Frontal cortex (tissue), 4 donors: ENCODE measurements around the gene FOXP1. TPM values are rescaled to one million over a fixed set of nuclear protein-coding genes. Genes with fewer than 3 reads are reported as not detected.
A peak's percentile ranks its signal among the peaks of the same experiment; 100 is the strongest.

ENCODE experiments used
- DNase-seq, 2 donors: peaks; one replicate each; pipeline ENCODE4 v3.0.0; 2012; ENCODE audit warnings: low spot score in 2 of 2
- FAIRE-seq: peaks from 2 replicates; lab custom pipeline; 2012; peaks lifted over from hg19 to GRCh38; lab: Jason Lieb, UNC
- total RNA-seq: library from RNA; depleted of rRNA; stranded (reverse); fragments of >200 nt; gene quantifications from one replicate; pipeline ENCODE4 v1.2.3, GENCODE V29; 2014
- donor health status: control.
- donor health status: control.
- donor health status: control.

FOXP1 gene
- total RNA-seq, 1 donor from 2014 or later = 118 TPM

DNA sequence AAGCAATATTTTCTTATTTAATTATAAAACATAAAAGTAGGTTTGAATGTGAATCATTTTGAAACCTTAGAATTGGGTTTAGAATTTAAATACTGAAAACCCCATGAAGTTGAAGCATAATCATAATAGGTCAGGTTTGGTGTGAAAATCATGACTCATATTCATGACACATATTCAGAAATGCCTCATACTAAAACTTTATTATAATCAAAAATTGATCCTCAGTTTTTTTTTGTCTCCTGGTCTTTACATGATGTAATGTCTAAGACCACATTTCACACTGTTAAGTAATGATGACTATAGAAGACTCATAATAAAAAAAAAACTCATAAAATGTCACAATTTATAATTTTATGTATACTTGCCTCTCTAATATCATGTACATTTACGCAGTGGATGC, 190.4 kb downstream of the FOXP1 start:
- FAIRE-seq (peak; percentile 8), DNase-seq (no peak)

- no peak for FAIRE-seq
- no peak for DNase-seq
Observed at GRCh38 chr3:71392251-71392650, 191.3 kb downstream of the FOXP1 start.

DNA sequence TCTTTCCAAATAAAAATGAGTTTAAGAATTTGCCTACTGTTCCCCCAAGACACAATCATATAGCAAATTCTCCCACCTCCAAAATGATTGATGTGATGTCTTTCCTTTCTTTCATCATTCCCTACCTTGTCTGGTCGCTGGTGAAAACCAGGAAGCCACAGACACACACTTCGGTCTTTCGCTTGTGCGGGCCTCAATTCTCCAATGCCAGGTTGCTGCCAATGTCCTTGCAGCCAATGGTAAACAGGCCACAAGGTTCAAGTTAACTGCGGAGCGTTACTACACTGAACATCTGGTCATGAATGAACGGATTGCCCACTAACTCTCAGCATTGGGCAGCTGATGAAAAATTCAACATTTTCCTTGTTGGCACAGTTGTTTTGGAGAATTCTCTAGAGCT, 192.2 kb downstream of the FOXP1 start:
- FAIRE-seq (no peak), DNase-seq (no peak)

DNA sequence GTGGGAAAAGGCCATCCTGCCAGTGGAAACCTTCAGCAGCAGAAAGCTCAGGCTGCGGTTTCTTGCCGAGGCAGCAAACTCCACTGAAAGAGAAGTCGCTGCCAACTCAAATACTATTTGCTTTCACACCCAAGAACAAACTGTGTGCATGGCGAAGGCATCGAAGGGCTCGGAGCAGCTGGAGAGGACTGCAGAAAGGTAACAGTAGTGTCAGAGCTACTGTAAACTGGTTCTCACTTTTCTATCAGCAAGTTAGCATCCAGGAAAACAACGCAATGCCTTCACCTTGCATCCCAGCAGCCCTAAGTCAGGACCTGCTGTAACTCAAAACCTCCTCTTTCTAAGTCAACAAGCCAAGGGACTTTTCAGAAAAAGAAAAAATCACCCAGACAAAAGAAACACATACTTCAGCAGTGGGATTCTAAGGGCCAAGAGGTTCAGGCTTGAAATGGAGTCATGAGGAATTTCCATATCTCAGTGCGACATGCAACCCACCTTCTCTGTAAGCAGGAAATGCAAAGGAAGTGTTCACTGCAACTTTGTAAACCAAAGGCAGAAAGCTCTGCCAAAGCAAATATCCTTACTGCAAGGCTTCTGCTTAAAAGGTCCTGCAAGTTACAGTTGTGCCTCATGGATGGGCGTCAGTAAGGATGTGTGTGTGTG, 193.5 kb downstream of the FOXP1 start:
- DNase-seq = no peak
- FAIRE-seq = no peak

DNA sequence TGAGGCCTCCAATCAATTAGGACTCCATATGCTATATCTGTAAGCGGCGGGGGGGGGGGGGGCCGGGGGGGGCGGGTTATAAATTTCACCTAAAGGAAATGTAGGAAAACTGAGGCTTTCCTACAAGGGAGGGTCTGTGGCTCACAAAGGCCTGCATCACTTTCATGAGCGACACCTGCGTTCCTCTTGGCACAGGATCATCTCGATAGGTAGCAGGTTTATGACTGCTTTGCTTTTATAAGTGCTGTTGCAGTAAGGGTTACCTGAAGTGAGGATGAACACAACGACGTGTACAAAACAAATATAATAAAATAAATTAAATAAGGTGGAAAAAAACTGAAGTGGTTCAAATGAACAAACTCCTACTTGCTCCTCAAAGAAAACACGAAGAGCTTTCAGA, 194.3 kb downstream of the FOXP1 start:
- FAIRE-seq = no peak
- no peak for DNase-seq

GRCh38 chr3:71388535-71389120, 194.9 kb downstream of the FOXP1 start:
- DNase-seq = no peak
- FAIRE-seq = no peak

GRCh38 chr3:71387586-71387985, 195.9 kb downstream of the FOXP1 start:
- FAIRE-seq = no peak
- no peak for DNase-seq

DNA sequence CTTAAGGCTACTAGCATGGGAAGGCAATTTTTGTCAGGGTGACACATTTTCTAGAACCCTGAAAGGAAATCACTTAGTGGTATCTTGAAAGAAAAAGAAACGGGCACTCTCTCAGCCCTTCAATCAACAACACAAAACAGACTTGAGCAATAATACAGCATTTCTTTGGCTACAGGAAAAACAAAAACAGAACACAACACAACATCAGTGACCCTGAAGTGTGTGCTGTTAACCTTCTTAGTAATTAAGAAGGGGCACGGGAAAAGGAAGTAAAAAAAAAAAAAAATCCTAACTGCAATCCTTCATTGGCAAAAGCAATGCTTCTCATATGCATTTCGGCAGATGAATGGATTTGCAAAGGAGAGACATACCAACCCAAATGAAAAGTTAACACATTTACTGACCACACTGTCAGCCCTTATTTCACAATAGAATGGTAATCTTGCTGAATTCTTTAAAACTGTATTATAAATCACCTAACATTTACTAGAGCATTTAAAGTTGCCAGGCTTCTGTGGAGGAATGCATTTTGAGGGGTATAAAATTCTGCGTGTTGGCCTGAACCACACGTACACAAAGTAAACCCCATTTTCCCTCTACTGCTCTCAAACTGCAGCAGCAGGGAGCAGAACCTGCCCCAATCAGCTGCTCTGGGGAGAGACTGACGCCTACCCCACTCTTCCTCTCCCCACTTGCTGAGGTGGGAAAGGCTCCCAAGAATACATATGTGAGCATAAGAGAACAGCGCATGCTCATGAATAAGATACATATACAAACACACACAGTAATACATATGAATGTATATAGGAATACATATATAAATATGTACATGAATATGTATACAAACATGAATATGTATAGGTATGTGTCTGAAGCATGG, 198.5 kb downstream of the FOXP1 start:
- DNase-seq (no peak), FAIRE-seq (no peak)

- no peak for FAIRE-seq
- DNase-seq = no peak
Observed at GRCh38 chr3:71384388-71384787, 199.1 kb downstream of the FOXP1 start.

DNA sequence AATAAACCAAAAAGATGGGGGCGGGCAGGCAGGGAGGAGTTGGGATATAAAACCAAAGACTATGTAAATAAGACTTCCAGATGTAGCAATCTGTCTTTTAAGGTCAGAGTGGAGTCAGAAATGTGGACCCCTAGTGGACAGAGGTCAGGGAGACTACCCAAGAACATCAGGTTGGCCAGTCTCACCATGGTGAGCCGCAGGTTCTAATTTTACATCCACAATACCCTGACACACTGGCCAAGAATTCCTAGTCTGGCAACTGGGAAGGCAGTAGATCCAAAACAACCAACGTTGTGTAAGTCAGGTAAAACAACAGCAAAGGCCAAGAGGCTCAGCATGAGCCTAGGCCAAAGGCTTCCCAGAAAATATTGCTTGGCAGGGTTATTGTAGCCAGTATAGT, 203.4 kb downstream of the FOXP1 start:
- FAIRE-seq = no peak

DNA sequence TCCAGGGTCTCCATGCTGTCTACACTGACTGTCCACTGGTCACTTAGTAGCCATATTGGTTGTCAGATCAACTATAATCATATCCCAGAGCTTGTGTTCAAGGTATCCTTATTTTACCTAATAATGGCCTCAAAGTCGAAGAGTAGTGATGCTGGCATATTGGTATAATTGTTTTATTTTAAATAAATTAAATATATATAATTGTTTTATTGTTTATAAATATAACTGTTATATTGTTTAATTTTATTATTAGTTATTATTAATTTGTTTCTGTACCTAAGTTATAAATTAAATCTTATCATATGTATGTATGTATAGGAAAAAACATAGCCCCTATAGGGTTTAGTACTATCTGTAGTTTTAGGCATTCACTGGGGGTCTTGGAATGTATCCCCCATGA, 205.0 kb downstream of the FOXP1 start:
- FAIRE-seq = peak; percentile 43
- no peak for DNase-seq

More for the DNA sequence above, 203.4 kb downstream of the FOXP1 start:
- no peak for DNase-seq

- FAIRE-seq (no peak), DNase-seq (no peak)
Observed at GRCh38 chr3:71376911-71377310, 206.6 kb downstream of the FOXP1 start.

- no peak for FAIRE-seq
- no peak for DNase-seq
Observed at GRCh38 chr3:71376503-71376902, 207.0 kb downstream of the FOXP1 start.

- no peak for DNase-seq
- no peak for FAIRE-seq
Observed at GRCh38 chr3:71374582-71374981, 208.9 kb downstream of the FOXP1 start.

- FAIRE-seq = no peak
- DNase-seq = no peak
Observed at GRCh38 chr3:71372911-71373637, 210.5 kb downstream of the FOXP1 start.

GRCh38 chr3:71372241-71372768, 211.2 kb downstream of the FOXP1 start:
- no peak for DNase-seq
- FAIRE-seq = no peak

DNA sequence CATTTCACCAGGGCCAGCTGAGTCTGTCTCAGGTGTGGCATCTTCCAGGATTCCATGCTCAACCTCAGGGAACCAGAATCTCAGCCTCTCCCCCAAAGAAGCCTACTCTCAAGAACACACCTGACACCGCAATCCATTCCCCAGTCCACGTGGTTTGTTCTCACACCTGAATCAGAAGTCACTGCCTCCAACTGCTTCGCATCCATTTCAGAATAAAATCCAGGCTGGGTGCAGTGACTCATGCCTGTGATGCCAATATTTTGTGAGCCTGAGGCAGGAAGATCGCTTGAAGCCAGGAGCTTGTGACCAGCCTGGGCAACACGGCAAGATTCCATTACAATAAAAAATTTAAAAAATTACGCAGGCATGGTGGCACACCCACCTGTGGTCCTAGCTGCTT, 212.2 kb downstream of the FOXP1 start:
- FAIRE-seq (no peak), DNase-seq (no peak)

DNA sequence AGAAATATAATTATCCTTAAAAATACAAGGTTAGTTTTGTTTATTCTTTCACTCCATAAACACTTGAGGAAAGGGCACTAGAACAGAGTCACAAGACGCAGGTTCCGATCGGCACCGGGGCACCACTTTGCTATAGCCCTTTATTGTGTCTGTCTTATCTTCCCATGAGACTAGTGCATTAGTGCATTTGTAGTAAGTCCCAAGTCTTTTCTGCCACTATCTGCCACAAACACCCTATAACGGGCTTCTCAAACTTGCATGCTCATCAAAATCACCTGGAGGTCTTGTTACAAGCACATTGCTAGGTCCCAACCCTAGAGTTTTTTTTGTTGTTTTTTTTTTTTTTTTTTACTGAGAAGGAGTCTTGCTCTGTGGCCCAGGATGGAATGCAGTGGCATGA, 213.1 kb downstream of the FOXP1 start:
- DNase-seq (no peak), FAIRE-seq (no peak)

DNA sequence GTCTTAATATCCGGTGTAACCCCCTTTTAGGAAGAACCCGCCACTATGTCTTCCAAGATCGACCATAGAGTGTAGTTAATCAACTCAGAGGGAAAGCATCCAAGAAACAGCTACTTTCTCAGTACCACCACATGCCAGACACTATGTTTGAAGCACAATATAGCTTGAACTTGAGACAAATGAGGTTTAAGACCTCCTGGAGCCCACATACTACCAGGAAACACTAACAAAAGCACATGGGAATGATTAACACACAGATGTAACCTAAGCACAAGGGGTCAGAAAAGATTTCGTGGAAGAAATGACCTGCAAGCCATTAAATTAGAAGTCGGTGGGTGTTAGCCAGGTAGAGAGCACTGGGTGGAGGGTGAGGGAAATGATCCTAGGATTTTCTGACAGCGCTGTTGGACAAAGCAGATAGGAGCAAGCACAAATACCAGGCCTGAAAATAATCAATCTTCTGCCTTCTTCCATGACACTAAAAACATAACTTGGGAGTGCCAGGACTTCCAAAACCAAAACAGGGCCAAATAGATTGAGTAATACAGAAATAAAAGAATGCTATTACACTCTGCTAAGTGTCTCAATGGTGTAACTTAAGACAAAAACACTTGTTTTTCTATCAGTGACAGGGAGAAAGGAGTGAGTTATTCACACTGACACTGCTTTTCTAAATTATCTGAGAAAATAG, 213.7 kb downstream of the FOXP1 start:
- FAIRE-seq (no peak), DNase-seq (no peak)
